K562 (cell line): ENCODE measurements around the gene SAPCD1. TPM values are rescaled to one million over a fixed set of nuclear protein-coding genes. Genes with fewer than 3 reads are reported as not detected.

Experiments used
- ARNT ChIP-seq, 2 experiments: fragments of 450-650 bp; IDR thresholded peaks; 2 replicates each; pipeline ENCODE4 v1.6.1; 2016; ENCODE audit warnings: mild to moderate bottlenecking in 1 of 2
- BRF1 ChIP-seq: IDR thresholded peaks from 3 replicates; pipeline ENCODE4 v1.6.1; 2011; ENCODE audit warnings: borderline replicate concordance, mild to moderate bottlenecking; ENCODE audit not compliant: insufficient read length; ENCODE audit errors: extremely low read depth
- DEAF1 ChIP-seq: fragments of 450-650 bp; formaldehyde crosslinking; IDR thresholded peaks from 2 replicates; pipeline ENCODE4 v1.4.0; 2020; ENCODE audit warnings: mild to moderate bottlenecking, moderate library complexity
- HIVEP1 ChIP-seq: fragments of 250-450 bp; sonication (Bioruptor Pico); IDR thresholded peaks from 2 replicates; pipeline ENCODE4 v1.4.0; 2020; ENCODE audit warnings: mild to moderate bottlenecking
- KDM1A ChIP-seq, 2 experiments: fragments of 450-650 bp; IDR thresholded peaks; 2 replicates each; pipeline ENCODE4 v1.6.1; 2016; ENCODE audit warnings: mild to moderate bottlenecking in 2 of 2
- MTA3 ChIP-seq: fragments of 450-650 bp; formaldehyde crosslinking; IDR thresholded peaks from 2 replicates; pipeline ENCODE4 v1.6.1; 2017; ENCODE audit warnings: mild to moderate bottlenecking, borderline replicate concordance
- NCOA1 ChIP-seq: fragments of 450-650 bp; IDR thresholded peaks from 2 replicates; pipeline ENCODE4 v1.6.1; 2016; ENCODE audit warnings: low read depth
- POLR2AphosphoS2 ChIP-seq: IDR thresholded peaks from 2 replicates; pipeline ENCODE4 v1.6.1; 2012; ENCODE audit warnings: low read length, improper control_type of control experiment
- PYGO2 ChIP-seq: fragments of 450-650 bp; IDR thresholded peaks from 2 replicates; pipeline ENCODE4 v1.6.1; 2016; ENCODE audit warnings: mild to moderate bottlenecking, missing genetic modification characterization, moderate library complexity, missing compliant biosample characterization
- RCOR1 ChIP-seq, 2 experiments: IDR thresholded peaks; 2 replicates each; pipeline ENCODE4 v1.6.1; 2012; ENCODE audit warnings: low read depth in 2 of 2, low read length in 2 of 2, borderline replicate concordance in 1 of 2, improper control_type of control experiment in 1 of 2
- SREBF1 ChIP-seq: fragments of 150-350 bp; IDR thresholded peaks from 2 replicates; pipeline ENCODE4 v1.6.1; 2014; ENCODE audit warnings: antibody characterized with exemption, low read depth, low read length, borderline replicate concordance
- TSHZ1 ChIP-seq: fragments of 250-450 bp; sonication (Bioruptor Pico); IDR thresholded peaks from 2 replicates; pipeline ENCODE4 v1.4.0; 2020; ENCODE audit warnings: mild to moderate bottlenecking, moderate library complexity
- ZEB2 ChIP-seq: fragments of 450-650 bp; IDR thresholded peaks from 2 replicates; pipeline ENCODE4 v1.6.1; 2016
- ZNF644 ChIP-seq: fragments of 200-800 bp; sonication (Bioruptor generic); IDR thresholded peaks from 2 replicates; pipeline ENCODE4 v1.6.1; 2016; ENCODE audit warnings: low read depth, missing genetic modification characterization, missing compliant biosample characterization
- ZNF696 ChIP-seq: fragments of 250-450 bp; sonication (Bioruptor Pico); conservative IDR thresholded peaks from 2 replicates; pipeline ENCODE4 v1.4.0; 2020; ENCODE audit warnings: mild to moderate bottlenecking, moderate library complexity
- polyA plus RNA-seq, 8 experiments: library from polyadenylated mRNA; depleted of rRNA in 4 of 8; stranded (reverse) in 5 of 8; unstranded in 3 of 8; fragments of >200 nt; fragmentation: Nextera tagmentation in 2 of 8; fragmentation: Illumina TruSeq in 1 of 8; extraction: Ambion mirVana in 2 of 8; extraction: Trizol in 1 of 8; gene quantifications; 2 replicates each; pipeline versions ENCODE4 v1.2.1 to v1.2.3, GENCODE V29; 2011 to 2014; ENCODE audit warnings: inconsistent platforms in 1 of 8, missing spikeins in 1 of 8
- total RNA-seq, 7 experiments: library from RNA; depleted of rRNA in 6 of 7; stranded (reverse); fragments of >200 nt in 6 of 7; fragmentation: Illumina TruSeq in 2 of 7; extraction: Trizol in 2 of 7; gene quantifications; 2 replicates each; pipeline versions ENCODE4 v1.2.1 to v1.2.3, GENCODE V29; 2011 to 2021; ENCODE audit warnings: low replicate concordance in 1 of 7
- TF ChIP-seq, protein P1 (sequence below): fragments of 250-450 bp; sonication (Bioruptor Pico); IDR thresholded peaks from 2 replicates; pipeline ENCODE4 v1.9.0; 2021; ENCODE audit warnings: mild to moderate bottlenecking, inconsistent platforms
- TF ChIP-seq, protein P2 (sequence below): sonication (generic); formaldehyde crosslinking; IDR thresholded peaks from 2 replicates; pipeline ENCODE4 v1.8.1; 2022; ENCODE audit warnings: missing genetic modification reagents
- TF ChIP-seq, protein P3 (sequence below): sonication (generic); IDR thresholded peaks from 2 replicates; pipeline ENCODE4 v1.6.1; 2016

SAPCD1 gene
- total and polyA plus RNA-seq, 9 of the 15 experiments (the other 6 are each of a cell fraction or from before 2014, with no cell fraction given), result 2.6 to 30.2 (median 7.4) TPM

DNA sequence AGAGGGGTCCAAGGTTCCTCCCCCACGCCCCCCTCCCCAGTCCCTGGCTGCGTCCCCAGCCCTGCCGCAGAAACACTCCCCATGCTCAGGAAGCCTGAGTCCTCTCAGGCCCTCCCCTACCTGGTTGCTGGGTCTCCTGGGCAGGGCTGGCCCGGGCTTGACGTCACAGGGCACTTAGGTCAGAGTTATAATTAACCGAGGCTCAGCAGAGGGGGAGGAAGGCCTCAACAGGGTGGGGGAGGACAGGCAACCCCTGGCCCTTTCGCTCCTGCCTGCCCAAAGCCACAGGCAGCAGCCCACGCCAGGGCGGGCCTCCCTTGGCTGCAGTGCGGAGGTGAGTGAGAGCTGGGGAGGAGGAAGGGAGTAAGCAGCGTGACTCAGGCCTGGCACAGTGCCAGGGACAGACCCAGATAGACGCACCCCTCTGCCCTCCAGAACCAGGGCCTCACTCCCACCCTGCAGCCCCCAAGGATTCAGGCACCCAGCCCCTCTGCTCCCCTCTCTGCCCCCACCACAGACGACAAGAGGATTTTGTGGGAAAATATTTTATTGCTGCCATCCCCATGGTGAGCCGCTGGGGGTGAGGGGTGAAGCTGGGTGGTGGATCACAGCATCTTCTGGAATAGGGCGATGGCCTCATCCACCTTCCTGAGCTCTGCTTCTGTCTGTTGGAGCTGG, 14.7 kb downstream of the SAPCD1 start, which contains the start of gene VWA7 (continued):
- TF ChIP-seq, protein P1, sequence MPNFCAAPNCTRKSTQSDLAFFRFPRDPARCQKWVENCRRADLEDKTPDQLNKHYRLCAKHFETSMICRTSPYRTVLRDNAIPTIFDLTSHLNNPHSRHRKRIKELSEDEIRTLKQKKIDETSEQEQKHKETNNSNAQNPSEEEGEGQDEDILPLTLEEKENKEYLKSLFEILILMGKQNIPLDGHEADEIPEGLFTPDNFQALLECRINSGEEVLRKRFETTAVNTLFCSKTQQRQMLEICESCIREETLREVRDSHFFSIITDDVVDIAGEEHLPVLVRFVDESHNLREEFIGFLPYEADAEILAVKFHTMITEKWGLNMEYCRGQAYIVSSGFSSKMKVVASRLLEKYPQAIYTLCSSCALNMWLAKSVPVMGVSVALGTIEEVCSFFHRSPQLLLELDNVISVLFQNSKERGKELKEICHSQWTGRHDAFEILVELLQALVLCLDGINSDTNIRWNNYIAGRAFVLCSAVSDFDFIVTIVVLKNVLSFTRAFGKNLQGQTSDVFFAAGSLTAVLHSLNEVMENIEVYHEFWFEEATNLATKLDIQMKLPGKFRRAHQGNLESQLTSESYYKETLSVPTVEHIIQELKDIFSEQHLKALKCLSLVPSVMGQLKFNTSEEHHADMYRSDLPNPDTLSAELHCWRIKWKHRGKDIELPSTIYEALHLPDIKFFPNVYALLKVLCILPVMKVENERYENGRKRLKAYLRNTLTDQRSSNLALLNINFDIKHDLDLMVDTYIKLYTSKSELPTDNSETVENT, result peak; percentile 82; the same call in 1 of the 2 replicates
- TF ChIP-seq HIVEP1 (peak; percentile 76; the same call in 1 of the 2 replicates), ZEB2 (peak; percentile 95), DEAF1 (CRISPR knock-in tag) (0 out of 2 replicates have a peak, but pooled peaks have one; percentile 27), ZNF644 (peak; percentile 38; the same call in 1 of the 2 replicates), TSHZ1 (CRISPR knock-in tag) (no peak), NCOA1 (peak; percentile 93), BRF1 (no peak), SREBF1 (0 out of 2 replicates have a peak, but pooled peaks have one; percentile 68), MTA3 (peak; percentile 98), KDM1A (IDR thresholded peaks at IDR 0.05) (no peak), RCOR1 (IDR thresholded peaks at IDR 0.05; ENCODE audit: borderline replicate concordance in 1 of 2, low read depth in 2 of 2, low read length in 2 of 2) (peak; percentile 69 to 98), ARNT (IDR thresholded peaks at IDR 0.05) (peak in 1 of 2 experiments; percentile 89), POLR2AphosphoS2 (peak; percentile 99), ZNF696 (CRISPR knock-in tag) (no peak), PYGO2 (tag) (peak; percentile 69; the same call in 1 of the 2 replicates)
- TF ChIP-seq, protein P2, sequence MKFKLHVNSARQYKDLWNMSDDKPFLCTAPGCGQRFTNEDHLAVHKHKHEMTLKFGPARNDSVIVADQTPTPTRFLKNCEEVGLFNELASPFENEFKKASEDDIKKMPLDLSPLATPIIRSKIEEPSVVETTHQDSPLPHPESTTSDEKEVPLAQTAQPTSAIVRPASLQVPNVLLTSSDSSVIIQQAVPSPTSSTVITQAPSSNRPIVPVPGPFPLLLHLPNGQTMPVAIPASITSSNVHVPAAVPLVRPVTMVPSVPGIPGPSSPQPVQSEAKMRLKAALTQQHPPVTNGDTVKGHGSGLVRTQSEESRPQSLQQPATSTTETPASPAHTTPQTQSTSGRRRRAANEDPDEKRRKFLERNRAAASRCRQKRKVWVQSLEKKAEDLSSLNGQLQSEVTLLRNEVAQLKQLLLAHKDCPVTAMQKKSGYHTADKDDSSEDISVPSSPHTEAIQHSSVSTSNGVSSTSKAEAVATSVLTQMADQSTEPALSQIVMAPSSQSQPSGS, result peak; percentile 90
- TF ChIP-seq, protein P3, sequence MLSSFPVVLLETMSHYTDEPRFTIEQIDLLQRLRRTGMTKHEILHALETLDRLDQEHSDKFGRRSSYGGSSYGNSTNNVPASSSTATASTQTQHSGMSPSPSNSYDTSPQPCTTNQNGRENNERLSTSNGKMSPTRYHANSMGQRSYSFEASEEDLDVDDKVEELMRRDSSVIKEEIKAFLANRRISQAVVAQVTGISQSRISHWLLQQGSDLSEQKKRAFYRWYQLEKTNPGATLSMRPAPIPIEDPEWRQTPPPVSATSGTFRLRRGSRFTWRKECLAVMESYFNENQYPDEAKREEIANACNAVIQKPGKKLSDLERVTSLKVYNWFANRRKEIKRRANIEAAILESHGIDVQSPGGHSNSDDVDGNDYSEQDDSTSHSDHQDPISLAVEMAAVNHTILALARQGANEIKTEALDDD, result peak; percentile 83; the same call in 1 of the 2 replicates
